HFF-Myc (cell line): ENCODE data around the gene CHSY1.

Experiments used
- DNase-seq: peaks from one replicate; pipeline ENCODE4 v3.0.0-alpha.2; 2011; ENCODE audit warnings: low read depth; ENCODE audit errors: extremely low read depth
- H3K4me3 ChIP-seq: replicated peaks from 2 replicates; pipeline ENCODE4 v1.5.1; 2011; ENCODE audit warnings: low read depth, mild to moderate bottlenecking, control low read depth, low read length
- CTCF ChIP-seq: IDR thresholded peaks from 2 replicates; pipeline ENCODE4 v1.5.1; 2012; ENCODE audit warnings: mild to moderate bottlenecking, low read depth, low read length, control low read depth; ENCODE audit errors: missing control alignments

CHSY1 gene

GRCh38 chr15:101184830-101185229 is 67.0 kb downstream of the CHSY1 start:
- TF ChIP-seq CTCF = no peak
- DNase-seq = no peak
- no peak overlapping the region for H3K4me3 ChIP-seq

- DNase-seq = no peak
- no peak overlapping the region for H3K4me3 ChIP-seq
- TF ChIP-seq CTCF = no peak
These were observed 67.9 kb downstream of the CHSY1 start for GRCh38 chr15:101183931-101184305.

GRCh38 chr15:101183226-101183930 is 68.5 kb downstream of the CHSY1 start:
- DNase-seq = no peak
- no peak overlapping the region for H3K4me3 ChIP-seq
- no peak for TF ChIP-seq CTCF

- TF ChIP-seq CTCF = no peak
- no peak for DNase-seq
- H3K4me3 ChIP-seq = no peak overlapping the region
These were observed 69.6 kb downstream of the CHSY1 start for GRCh38 chr15:101182215-101182614.

- H3K4me3 ChIP-seq = no peak overlapping the region
- TF ChIP-seq CTCF = no peak
- no peak for DNase-seq
These were observed 70.5 kb downstream of the CHSY1 start for GRCh38 chr15:101181349-101181748.

- no peak for TF ChIP-seq CTCF
- H3K4me3 ChIP-seq = no peak overlapping the region
These were observed 71.1 kb downstream of the CHSY1 start for GRCh38 chr15:101180620-101181307.

More at GRCh38 chr15:101180620-101181307, 71.1 kb downstream of the CHSY1 start:
- no peak for DNase-seq
